CD8-positive, alpha-beta memory T cell (primary cell): ENCODE results near the gene DPEP3. TPM values are rescaled to one million over a fixed set of nuclear protein-coding genes. Genes with fewer than 3 reads are reported as not detected.
A peak's percentile ranks its signal among the peaks of the same experiment; 100 is the strongest.

Experiments
- CTCF ChIA-PET: fragments of 350-600 bp; sonication (Branson Sonifier 250); formaldehyde crosslinking; loops from one replicate; lab custom pipeline; 2021; ENCODE audit warnings: antibody characterized with exemption; lab: Charles Lee
- POLR2A ChIA-PET: fragments of 350-600 bp; sonication (Branson Sonifier 250); formaldehyde crosslinking; loops from one replicate; lab custom pipeline; 2021; ENCODE audit warnings: antibody characterized with exemption; lab: Charles Lee
- DNase-seq, 5 donors: peaks; one replicate each; pipeline versions ENCODE4 v3.0.0 to v3.0.0-alpha.2; 2020 to 2022; ENCODE audit warnings: mixed read lengths in 1 of 5
- H3K27ac ChIP-seq: one replicate; pipeline ENCODE4 v1.7.0; 2013; ENCODE audit warnings: low read depth, mild to moderate bottlenecking, low read length, moderate library complexity
- H3K27me3 ChIP-seq: 2 replicates; pipeline ENCODE4 v1.7.0; 2013; ENCODE audit warnings: low read length, mild to moderate bottlenecking; ENCODE audit not compliant: insufficient read depth, poor library complexity, severe bottlenecking
- H3K36me3 ChIP-seq: 2 replicates; pipeline ENCODE4 v1.7.0; 2013; ENCODE audit warnings: mild to moderate bottlenecking, low read length, moderate library complexity; ENCODE audit not compliant: insufficient read depth
- H3K4me1 ChIP-seq: 2 replicates; pipeline ENCODE4 v1.7.0; 2013; ENCODE audit warnings: mild to moderate bottlenecking, low read length, moderate library complexity; ENCODE audit not compliant: insufficient read depth
- H3K4me3 ChIP-seq: 2 replicates; pipeline ENCODE4 v1.7.0; 2013; ENCODE audit warnings: mild to moderate bottlenecking, low read length
- H3K9me3 ChIP-seq: 2 replicates; pipeline ENCODE4 v1.7.0; 2013; ENCODE audit warnings: mild to moderate bottlenecking, low read length
- H3K27ac Mint-ChIP-seq, 8 donors: one replicate each; pipeline ENCODE4 v1.8.0; 2020 to 2021; ENCODE audit warnings: mixed read lengths in 8 of 8, mild to moderate bottlenecking in 6 of 8, inconsistent platforms in 3 of 8, moderate library complexity in 3 of 8
- H3K27me3 Mint-ChIP-seq, 2 donors: one replicate each; pipeline ENCODE4 v1.8.0; 2020 to 2021; ENCODE audit warnings: mixed read lengths in 2 of 2, mild to moderate bottlenecking in 1 of 2, moderate library complexity in 1 of 2
- H3K36me3 Mint-ChIP-seq, 3 donors: one replicate each; pipeline ENCODE4 v1.8.0; 2020 to 2021; ENCODE audit warnings: mixed read lengths in 3 of 3, inconsistent platforms in 1 of 3, mild to moderate bottlenecking in 1 of 3
- H3K4me1 Mint-ChIP-seq, 3 donors: one replicate each; pipeline ENCODE4 v1.8.0; 2020 to 2021; ENCODE audit warnings: mixed read lengths in 3 of 3, inconsistent platforms in 1 of 3, mild to moderate bottlenecking in 1 of 3
- H3K4me3 Mint-ChIP-seq, 7 donors: one replicate each; pipeline ENCODE4 v1.8.0; 2020 to 2021; ENCODE audit warnings: mixed read lengths in 7 of 7, mild to moderate bottlenecking in 6 of 7, moderate library complexity in 4 of 7, inconsistent platforms in 2 of 7
- H3K9me3 Mint-ChIP-seq, 5 donors: one replicate each; pipeline ENCODE4 v1.8.0; 2020 to 2022; ENCODE audit warnings: mixed read lengths in 5 of 5, mild to moderate bottlenecking in 3 of 5, moderate library complexity in 2 of 5, inconsistent platforms in 1 of 5
- polyA plus RNA-seq: library from polyadenylated mRNA; unstranded; fragments of 300-500 nt; fragmentation: Illumina TruSeq; gene quantifications from one replicate; pipeline ENCODE4 v1.2.3, GENCODE V29; 2021
- total RNA-seq, 2 experiments: library from RNA; stranded (reverse); gene quantifications; one replicate each; pipeline ENCODE4 v1.2.3, GENCODE V29; 2021

The DPEP3 gene
- total and polyA plus RNA-seq, 3 experiments from 2014 or later, result 0.10 to 0.18 (median 0.18) TPM

GRCh38 chr16:67926181-67926750 lies 54.0 kb downstream of the DPEP3 start:
- Mint-ChIP-seq H3K4me3 (no peak overlapping the region), H3K27ac (peak overlapping the region in 6 of 8 donors; percentile 10 to 80 (median 78)), H3K36me3 (peaks cover 0 to 60% (median 2%) of the 10 kb centered on the region in 3 donors), H3K9me3 (no peaks in the 10 kb centered on the region), H3K27me3 (no peaks in the 10 kb centered on the region), H3K4me1 (peaks cover 0 to 14% (median 2%) of the 10 kb centered on the region in 3 donors)
- CTCF ChIA-PET, result interaction anchor here (1.4 to 3.5 kb wide), 3 partner anchors 42 to 405 kb away, joined by 5 to 18 read pairs (median 12); partner anchors contain the start of gene NRN1L
- H3K27ac ChIP-seq, result no peak overlapping the region
- H3K4me1 ChIP-seq, result no peaks in the 10 kb centered on the region
- no peaks in the 10 kb centered on the region for H3K9me3 ChIP-seq
- DNase-seq, result no peak
- peaks cover 13% of the 10 kb centered on the region for H3K36me3 ChIP-seq
- H3K27me3 ChIP-seq, result no peaks in the 10 kb centered on the region
- no peak overlapping the region for H3K4me3 ChIP-seq
- POLR2A ChIA-PET, result no interaction called here

Other genes starting within 250 kb of the DPEP3 start
- gene RANBP10, start 173.9 kb downstream of the DPEP3 start, total RNA-seq, result 10 to 100 TPM; 18.9 to 20.0 TPM
- gene RANBP10, start 173.9 kb downstream of the DPEP3 start, polyA plus RNA-seq, result 11.1 TPM
- gene TSNAXIP1, start 173.6 kb downstream of the DPEP3 start, total RNA-seq, result 1 to 10 TPM; 1.2 to 1.5 TPM
- 0.13 TPM for gene TSNAXIP1, start 173.6 kb downstream of the DPEP3 start, polyA plus RNA-seq
- gene THAP11, start 138.2 kb downstream of the DPEP3 start, total RNA-seq, result 10 to 100 TPM; 52.6 to 55.1 TPM
- 153 TPM for gene THAP11, start 138.2 kb downstream of the DPEP3 start, polyA plus RNA-seq
- gene NUTF2, start 133.6 kb downstream of the DPEP3 start, total RNA-seq, result 100 to 1,000 TPM; 181 TPM
- gene NUTF2, start 133.6 kb downstream of the DPEP3 start, polyA plus RNA-seq, result 129 TPM
- gene CENPT, start 132.8 kb downstream of the DPEP3 start, total RNA-seq, result 10 to 100 TPM; 56.5 to 58.6 TPM
- gene CENPT, start 132.8 kb downstream of the DPEP3 start, polyA plus RNA-seq, result 14.3 TPM
- 100 to 1,000 TPM; 105 to 108 TPM for gene EDC4, start 107.4 kb downstream of the DPEP3 start, total RNA-seq
- gene EDC4, start 107.4 kb downstream of the DPEP3 start, polyA plus RNA-seq, result 30.1 TPM
- gene NRN1L, start 95.6 kb downstream of the DPEP3 start, total RNA-seq, result under 1 TPM in 1 of 2 experiments, not detected in 1; 0.97 TPM
- gene NRN1L, start 95.6 kb downstream of the DPEP3 start, polyA plus RNA-seq, result 0.83 TPM
- gene PSKH1, start 87.2 kb downstream of the DPEP3 start, total RNA-seq, result 10 to 100 TPM; 13.6 to 14.5 TPM
- gene PSKH1, start 87.2 kb downstream of the DPEP3 start, polyA plus RNA-seq, result 27.0 TPM
- 1 to 10 TPM; 4.1 to 4.9 TPM for gene CTRL, start 48.6 kb downstream of the DPEP3 start, total RNA-seq
- 1.5 TPM for gene CTRL, start 48.6 kb downstream of the DPEP3 start, polyA plus RNA-seq
- 100 to 1,000 TPM; 176 to 189 TPM for gene PSMB10, start 43.6 kb downstream of the DPEP3 start, total RNA-seq
- 518 TPM for gene PSMB10, start 43.6 kb downstream of the DPEP3 start, polyA plus RNA-seq
- 10 to 100 TPM; 12.7 to 12.8 TPM for gene LCAT, start 36.4 kb downstream of the DPEP3 start, total RNA-seq
- 0.74 TPM for gene LCAT, start 36.4 kb downstream of the DPEP3 start, polyA plus RNA-seq
- gene SLC12A4, start 11.9 kb downstream of the DPEP3 start, total RNA-seq, result 10 to 100 TPM; 30.6 to 34.1 TPM
- 5.1 TPM for gene SLC12A4, start 11.9 kb downstream of the DPEP3 start, polyA plus RNA-seq
- gene DPEP2, start 19.0 kb upstream of the DPEP3 start, total RNA-seq, result 1 to 10 TPM; 6.2 to 6.4 TPM
- gene DPEP2, start 19.0 kb upstream of the DPEP3 start, polyA plus RNA-seq, result 34.0 TPM
- not detected for gene DPEP2NB, start 35.4 kb upstream of the DPEP3 start, total RNA-seq
- gene DPEP2NB, start 35.4 kb upstream of the DPEP3 start, polyA plus RNA-seq, result not detected
- 10 to 100 TPM; 28.3 to 29.2 TPM for gene DDX28, start 42.7 kb upstream of the DPEP3 start, total RNA-seq
- 31.5 TPM for gene DDX28, start 42.7 kb upstream of the DPEP3 start, polyA plus RNA-seq
- gene DUS2, start 42.8 kb upstream of the DPEP3 start, total RNA-seq, result 10 to 100 TPM; 31.3 to 32.2 TPM
- 15.3 TPM for gene DUS2, start 42.8 kb upstream of the DPEP3 start, polyA plus RNA-seq
- 10 to 100 TPM; 91.1 to 95.9 TPM for gene NFATC3, start 104.9 kb upstream of the DPEP3 start, total RNA-seq
- 120 TPM for gene NFATC3, start 104.9 kb upstream of the DPEP3 start, polyA plus RNA-seq